GM21786 (cell line): ENCODE data around the gene VPS11.
"Not testable (repeated sequence)": the region's sequence is repeated elsewhere in the genome, so short reads cannot be mapped to it uniquely, and the experiment has no call there.

Experiments used
- ATAC-seq: cut with Tn5 transposase; IDR thresholded peaks from one replicate; pipeline ENCODE4 v1.9.1; 2021; ENCODE audit not compliant: unreplicated experiment

VPS11 gene

DNA sequence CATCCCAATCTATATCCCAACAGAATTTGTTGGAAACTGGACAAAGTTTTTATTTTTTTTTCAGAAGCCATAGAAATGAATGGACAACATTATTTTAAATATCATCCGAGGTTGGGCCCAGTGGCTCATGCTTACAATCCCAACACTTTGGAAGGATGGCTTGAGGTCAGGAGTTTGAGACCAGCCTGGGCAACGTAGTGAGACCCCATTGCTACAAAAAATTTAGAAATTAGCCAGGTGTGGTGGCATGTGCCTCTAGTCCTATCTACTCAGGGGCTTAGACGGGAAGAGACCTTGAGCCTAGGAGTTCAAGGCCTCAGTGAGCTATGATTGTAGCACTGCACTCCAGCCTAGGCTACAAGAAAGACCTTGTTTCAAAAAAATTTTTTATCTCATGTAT lies 32.8 kb upstream of the VPS11 start:
- ATAC-seq = no peak

DNA sequence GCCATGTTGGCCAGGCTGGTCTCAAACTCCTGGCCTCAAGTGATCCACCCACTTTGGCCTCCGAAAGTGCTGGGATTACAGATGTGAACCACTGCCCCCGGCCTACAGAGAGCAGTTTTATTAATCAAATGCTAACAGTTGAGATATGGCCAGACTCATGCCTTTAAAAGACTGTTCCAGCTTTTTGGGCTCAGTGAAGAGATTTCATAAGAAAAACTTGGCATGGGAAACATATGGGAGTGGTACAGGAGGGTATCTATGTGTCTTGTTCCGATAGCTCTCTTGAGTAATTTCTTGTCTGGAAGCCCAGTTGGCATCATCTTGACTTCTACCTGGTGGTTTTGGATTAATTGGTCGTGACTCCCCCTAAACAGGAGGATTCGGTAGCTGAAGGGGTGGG lies 28.7 kb upstream of the VPS11 start:
- ATAC-seq = no peak

- not testable (repeated sequence) for ATAC-seq
These were observed 28.1 kb upstream of the VPS11 start for GRCh38 chr11:119039471-119039870.

GRCh38 chr11:119041821-119042514 lies 25.6 kb upstream of the VPS11 start:
- no peak for ATAC-seq

- no peak for ATAC-seq
These were observed 24.7 kb upstream of the VPS11 start for GRCh38 chr11:119042927-119043326.

GRCh38 chr11:119044708-119045107 lies 22.9 kb upstream of the VPS11 start:
- no peak for ATAC-seq

DNA sequence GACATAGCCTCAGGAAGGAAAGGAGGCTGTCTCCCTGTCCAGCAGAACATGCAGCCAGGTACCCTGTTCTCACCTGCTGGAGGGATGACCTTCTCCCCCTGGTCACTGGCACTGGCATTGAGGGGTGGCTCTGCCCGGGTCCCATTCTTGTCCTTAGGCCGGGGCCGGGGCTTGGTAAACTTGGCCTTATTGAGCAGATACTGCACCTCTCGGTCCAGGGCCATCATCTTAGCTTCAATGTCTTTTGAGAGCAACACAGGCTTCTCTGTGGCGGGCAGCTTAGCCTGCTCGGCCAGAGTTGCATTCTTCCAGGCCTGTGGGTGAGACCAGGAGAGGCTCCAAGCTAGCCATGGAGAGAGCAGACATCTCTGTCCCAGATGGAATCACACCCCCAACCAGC lies 21.1 kb upstream of the VPS11 start:
- ATAC-seq = no peak

DNA sequence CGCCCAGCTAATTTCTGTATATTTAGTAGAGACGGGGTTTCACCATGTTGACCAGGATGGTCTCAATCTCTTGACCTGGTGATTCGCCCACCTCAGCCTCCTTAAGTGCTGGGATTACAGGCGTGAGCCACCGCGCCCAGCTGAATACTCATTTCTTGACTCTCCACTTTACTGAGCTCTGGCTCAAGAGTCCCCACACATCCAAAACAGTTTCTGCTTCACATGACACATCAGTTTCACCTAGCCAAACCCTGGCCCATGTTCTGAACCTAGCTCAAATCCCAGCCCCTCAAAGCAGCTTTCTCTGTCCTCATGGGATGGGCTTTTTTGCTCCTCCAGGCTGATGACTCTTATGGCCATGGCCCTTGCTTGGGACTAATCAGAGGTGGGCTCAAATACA lies 20.4 kb upstream of the VPS11 start:
- ATAC-seq = no peak

GRCh38 chr11:119048644-119049043 lies 19.0 kb upstream of the VPS11 start:
- ATAC-seq = no peak

GRCh38 chr11:119049081-119049480 lies 18.5 kb upstream of the VPS11 start:
- ATAC-seq = no peak

GRCh38 chr11:119051440-119052162 lies 16.0 kb upstream of the VPS11 start:
- peak; percentile 68 for ATAC-seq

DNA sequence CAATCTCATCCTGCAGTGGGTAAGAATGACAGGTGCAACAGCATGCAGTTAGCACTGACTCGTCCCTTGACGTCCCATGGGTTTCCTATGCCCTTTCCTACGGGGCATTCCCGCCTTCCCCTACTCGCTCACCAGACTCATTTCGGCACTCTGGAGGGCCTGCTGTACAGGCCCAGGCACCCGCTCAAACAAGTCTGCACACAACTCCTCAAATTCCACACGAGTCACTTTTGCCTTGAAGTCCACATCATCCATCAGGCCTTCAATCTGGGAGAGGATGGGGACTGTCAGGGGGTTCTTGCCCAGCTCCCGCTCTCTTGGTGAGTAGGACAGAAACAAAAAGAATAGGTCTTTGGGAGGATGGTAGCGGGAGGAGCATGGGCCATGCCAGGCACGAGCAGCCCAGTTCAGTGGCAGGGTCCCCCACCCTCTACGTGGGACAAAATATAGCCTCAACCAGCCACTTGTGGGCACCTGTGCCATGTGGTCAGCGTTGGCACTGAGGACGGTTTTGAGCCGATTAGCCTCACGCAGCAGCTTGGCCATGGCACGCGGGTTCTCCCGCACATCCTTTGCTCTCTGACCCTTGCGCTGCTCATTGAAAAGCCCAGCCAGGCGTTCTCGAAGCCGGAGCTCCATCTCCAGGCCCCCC lies 15.3 kb upstream of the VPS11 start:
- no peak for ATAC-seq

- ATAC-seq = no peak
These were observed 13.2 kb upstream of the VPS11 start for GRCh38 chr11:119054418-119054817.

DNA sequence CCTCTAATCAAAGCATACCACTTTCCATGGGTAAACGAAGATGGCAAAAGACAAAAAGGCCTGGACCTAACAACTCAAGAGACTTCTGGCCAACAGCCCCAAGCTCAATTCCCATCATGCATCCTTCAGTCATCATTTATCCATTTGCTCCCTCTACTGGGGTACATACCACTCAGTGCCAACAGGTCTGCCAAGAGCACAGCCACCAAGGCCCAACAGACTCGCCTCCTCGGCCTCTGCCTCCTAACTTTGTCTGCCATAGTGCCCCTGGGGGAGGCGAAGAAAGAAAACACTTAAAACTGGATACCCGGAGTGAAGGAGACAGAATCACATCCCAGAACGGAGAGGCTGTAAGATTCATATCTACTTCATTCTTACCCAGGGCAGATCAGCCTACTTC lies 11.7 kb upstream of the VPS11 start:
- ATAC-seq = no peak

DNA sequence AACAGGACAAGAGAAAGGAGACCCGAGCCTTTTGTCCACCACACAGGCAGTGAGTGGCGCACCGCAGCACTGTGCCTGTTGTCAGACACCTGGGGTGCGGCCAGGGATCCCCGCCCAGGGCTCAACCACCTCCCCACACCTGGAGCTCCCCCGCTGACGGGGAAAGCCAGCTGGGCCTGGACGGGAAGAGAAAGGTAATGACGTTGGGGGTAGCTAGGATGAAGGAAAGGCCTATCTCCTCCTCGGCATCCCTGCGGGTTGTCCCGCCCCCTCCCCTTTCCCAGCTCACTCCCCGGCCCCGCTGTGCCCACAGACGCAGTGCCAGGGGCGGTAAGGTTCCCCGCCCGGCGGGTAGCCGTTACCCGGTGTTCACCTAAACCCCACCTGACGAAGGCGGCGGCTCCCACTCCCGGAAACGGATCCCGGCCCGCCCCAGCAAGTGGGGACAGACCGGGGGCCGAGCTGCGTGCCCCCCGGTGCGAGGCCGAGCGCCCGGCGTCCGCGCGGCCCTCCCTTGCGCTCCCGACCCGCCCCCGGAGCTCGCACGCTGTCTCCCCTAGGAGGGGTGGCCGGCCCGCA lies 11.1 kb upstream of the VPS11 start:
- ATAC-seq = peak; percentile 1

DNA sequence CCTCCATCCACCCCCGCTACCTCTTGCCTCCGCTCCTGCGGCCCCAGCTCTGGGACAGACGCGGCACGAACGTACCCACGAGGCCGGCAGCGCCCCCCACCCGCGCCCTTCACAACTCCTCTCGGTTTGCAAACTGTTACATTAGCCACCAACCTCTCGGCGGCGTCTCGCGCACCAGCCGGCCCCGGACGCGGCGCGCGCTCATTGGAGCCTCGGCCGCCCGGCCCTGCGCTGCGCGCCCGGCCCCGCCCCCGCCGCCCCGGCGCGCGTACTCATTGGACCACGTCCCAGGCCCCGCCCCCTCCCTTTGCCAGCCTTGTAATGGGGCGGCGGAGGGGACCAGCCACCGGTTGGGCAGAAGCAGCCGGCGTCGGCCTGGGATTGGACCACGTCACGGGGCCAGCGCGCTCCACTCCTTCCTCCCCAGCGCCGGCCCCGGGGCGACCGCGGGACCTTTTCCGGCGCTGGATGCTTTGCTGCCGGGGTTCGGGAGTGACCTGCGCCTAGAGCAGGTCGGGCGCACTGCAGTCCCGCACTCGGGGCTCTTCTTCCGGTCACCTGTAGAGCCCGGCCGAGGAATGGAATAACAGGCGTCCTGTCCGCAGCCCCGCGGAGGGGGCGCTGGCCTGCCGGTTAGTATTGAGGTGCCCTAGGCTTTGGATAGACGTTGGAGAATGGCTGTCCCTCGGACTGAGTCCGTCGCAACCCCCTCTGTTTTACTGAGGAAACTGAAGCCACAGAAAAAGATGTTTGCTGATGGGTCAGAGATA lies 10.4 kb upstream of the VPS11 start, which contains the start of gene HYOU1:
Gene HYOU1, minus strand, starts transcription at position 206 of the 770 bp plus-strand sequence. CDS start 1,045 bp downstream, outside the sequence.
- peak; percentile 88 for ATAC-seq

- ATAC-seq = not testable (repeated sequence)
These were observed 8.5 kb upstream of the VPS11 start for GRCh38 chr11:119059128-119059527.

DNA sequence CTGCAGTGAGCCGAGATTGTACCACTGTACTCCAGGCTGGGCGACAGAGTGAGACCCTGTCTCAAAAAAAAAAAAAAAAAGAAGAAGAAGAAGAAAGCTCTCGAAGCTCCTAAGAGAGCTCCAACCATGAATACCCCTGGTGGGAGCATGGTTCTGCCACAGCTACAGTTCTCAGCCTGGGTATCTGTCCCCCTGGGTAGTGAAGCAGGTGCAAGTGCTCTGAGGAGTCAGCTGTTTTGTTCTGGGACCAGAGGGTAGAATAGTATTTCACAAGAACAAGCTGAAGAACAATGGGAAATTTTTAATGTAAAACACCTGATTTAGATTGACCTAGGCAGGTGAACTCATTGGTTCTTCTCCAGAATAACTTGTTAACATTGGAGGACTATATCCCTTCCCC lies 6.4 kb upstream of the VPS11 start:
- no peak for ATAC-seq

GRCh38 chr11:119062779-119063178 lies 4.8 kb upstream of the VPS11 start:
- no peak for ATAC-seq

DNA sequence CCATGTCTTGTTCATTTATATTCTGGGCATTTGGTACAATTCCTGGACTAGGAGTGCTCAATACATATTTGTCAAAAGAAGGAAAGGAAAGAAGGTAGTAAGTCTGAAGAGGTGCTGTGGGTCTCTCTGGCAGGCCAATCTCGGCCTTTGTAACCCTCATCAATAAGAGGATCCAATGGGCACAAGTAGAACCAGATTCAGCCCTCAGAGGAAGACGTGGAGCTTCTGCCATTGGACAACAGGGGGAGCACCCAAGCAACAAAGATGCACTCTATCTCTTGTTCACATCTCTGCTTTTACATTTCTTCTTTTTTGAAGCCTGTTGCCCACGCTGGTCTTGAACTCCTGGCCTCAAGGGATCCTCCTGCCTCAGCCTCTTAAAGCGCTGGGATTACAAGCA lies 2.2 kb upstream of the VPS11 start:
- no peak for ATAC-seq

- ATAC-seq = no peak
These were observed 10.2 kb downstream of the VPS11 start for GRCh38 chr11:119077839-119078238.
